ENCODE results near the gene PLB1.

PLB1 gene

GRCh38 chr2:28674062-28674712 lies 178.3 kb downstream of the PLB1 start:
- Histone ChIP-seq H3K4me3 (ENCODE audit: low read depth, low read length) (no peak overlapping the region), H3K27ac (no peak overlapping the region), H3K36me3 (ENCODE audit: control insufficient read depth, insufficient read depth, low read length) (no peaks in the 10 kb centered on the region), H3K4me1 (peaks cover 14% of the 10 kb centered on the region), H3K9me3 (ENCODE audit: control insufficient read depth, low read length) (no peaks in the 10 kb centered on the region), H3K79me2 (no peaks in the 10 kb centered on the region), H3K27me3 (ENCODE audit: control insufficient read depth, insufficient read depth, low read length) (no peaks in the 10 kb centered on the region), H3K4me2 (ENCODE audit: low read length) (no peak overlapping the region), H3K9ac (no peak overlapping the region), H2AFZ (peak overlapping the region; percentile 1)
- TF ChIP-seq CTCF (IDR thresholded peaks at IDR 0.05), result no peak

- H2AFZ ChIP-seq, result peak overlapping the region; percentile 1
- H3K9ac ChIP-seq, result no peak overlapping the region
- H3K4me2 ChIP-seq (ENCODE audit: low read length), result no peak overlapping the region
- no peaks in the 10 kb centered on the region for H3K9me3 ChIP-seq (ENCODE audit: control insufficient read depth, low read length)
- no peaks in the 10 kb centered on the region for H3K36me3 ChIP-seq (ENCODE audit: control insufficient read depth, insufficient read depth, low read length)
- TF ChIP-seq CTCF (IDR thresholded peaks at IDR 0.05), result no peak
- no peaks in the 10 kb centered on the region for H3K27me3 ChIP-seq (ENCODE audit: control insufficient read depth, insufficient read depth, low read length)
- peaks cover 14% of the 10 kb centered on the region for H3K4me1 ChIP-seq
- no peak overlapping the region for H3K4me3 ChIP-seq (ENCODE audit: low read depth, low read length)
- no peaks in the 10 kb centered on the region for H3K79me2 ChIP-seq
- no peak overlapping the region for H3K27ac ChIP-seq
Observed at GRCh38 chr2:28674713-28675068, 178.8 kb downstream of the PLB1 start.

GRCh38 chr2:28676152-28676835 lies 180.4 kb downstream of the PLB1 start:
- no peak overlapping the region for H3K4me3 ChIP-seq (ENCODE audit: low read depth, low read length)
- no peaks in the 10 kb centered on the region for H3K27me3 ChIP-seq (ENCODE audit: control insufficient read depth, insufficient read depth, low read length)
- no peaks in the 10 kb centered on the region for H3K36me3 ChIP-seq (ENCODE audit: control insufficient read depth, insufficient read depth, low read length)
- no peaks in the 10 kb centered on the region for H3K9me3 ChIP-seq (ENCODE audit: control insufficient read depth, low read length)
- peak overlapping the region; percentile 62 for H2AFZ ChIP-seq
- TF ChIP-seq CTCF (IDR thresholded peaks at IDR 0.05), result no peak
- H3K27ac ChIP-seq, result no peak overlapping the region
- H3K4me1 ChIP-seq, result peaks cover 19% of the 10 kb centered on the region
- no peak overlapping the region for H3K4me2 ChIP-seq (ENCODE audit: low read length)
- no peak overlapping the region for H3K9ac ChIP-seq
- no peaks in the 10 kb centered on the region for H3K79me2 ChIP-seq

GRCh38 chr2:28678175-28678855 lies 182.5 kb downstream of the PLB1 start:
- no peaks in the 10 kb centered on the region for H3K27me3 ChIP-seq (ENCODE audit: control insufficient read depth, insufficient read depth, low read length)
- H3K9ac ChIP-seq, result no peak overlapping the region
- no peaks in the 10 kb centered on the region for H3K9me3 ChIP-seq (ENCODE audit: control insufficient read depth, low read length)
- H3K79me2 ChIP-seq, result no peaks in the 10 kb centered on the region
- H3K27ac ChIP-seq, result peak overlapping the region; percentile 16
- H3K4me1 ChIP-seq, result peaks cover 33% of the 10 kb centered on the region
- no peaks in the 10 kb centered on the region for H3K36me3 ChIP-seq (ENCODE audit: control insufficient read depth, insufficient read depth, low read length)
- H3K4me3 ChIP-seq (ENCODE audit: low read depth, low read length), result no peak overlapping the region
- no peak for TF ChIP-seq CTCF (IDR thresholded peaks at IDR 0.05)
- no peak overlapping the region for H3K4me2 ChIP-seq (ENCODE audit: low read length)
- H2AFZ ChIP-seq, result no peak overlapping the region

All from parathyroid adenoma (tissue), 2 donors.